Spleen (tissue), 11 donors: ENCODE results near the gene PELI2. TPM values are rescaled to one million over a fixed set of nuclear protein-coding genes. Genes with fewer than 3 reads are reported as not detected.

Source experiments
- DNase-seq: peaks from one replicate; pipeline ENCODE4 v3.0.0-alpha.2; 2020
- H3K27ac ChIP-seq, 8 donors: fragments of 200-600 bp; sonication (generic) in 7 of 8; 1 replicate in 4 of 8; 2 replicates in 4 of 8; pipeline versions ENCODE4 v1.5.0 to v1.8.0; 2016 to 2021; ENCODE audit warnings: inconsistent platforms in 4 of 8, mild to moderate bottlenecking in 4 of 8, moderate library complexity in 1 of 8
- H3K27me3 ChIP-seq, 7 donors: fragments of 200-600 bp; sonication (generic) in 6 of 7; replicated peaks in 1 of 7; 1 replicate in 4 of 7; 2 replicates in 3 of 7; pipeline versions ENCODE4 v1.5.0 to v1.8.0; 2016 to 2021; ENCODE audit warnings: inconsistent platforms in 3 of 7, mild to moderate bottlenecking in 1 of 7
- H3K36me3 ChIP-seq, 6 donors: fragments of 200-600 bp; sonication (generic) in 5 of 6; 1 replicate in 4 of 6; 2 replicates in 2 of 6; pipeline versions ENCODE4 v1.5.0 to v1.8.0; 2016 to 2021; ENCODE audit warnings: inconsistent platforms in 2 of 6
- H3K4me1 ChIP-seq, 6 donors: fragments of 200-600 bp; sonication (generic) in 5 of 6; 1 replicate in 3 of 6; 2 replicates in 3 of 6; pipeline versions ENCODE4 v1.5.0 to v1.8.0; 2016 to 2021; ENCODE audit warnings: inconsistent platforms in 3 of 6
- H3K4me3 ChIP-seq, 8 donors: fragments of 200-600 bp; sonication (generic) in 7 of 8; 1 replicate in 4 of 8; 2 replicates in 4 of 8; pipeline versions ENCODE4 v1.5.0 to v1.8.0; 2016 to 2021; ENCODE audit warnings: inconsistent platforms in 4 of 8, mild to moderate bottlenecking in 4 of 8, moderate library complexity in 2 of 8
- H3K9me3 ChIP-seq, 8 donors: fragments of 200-600 bp; sonication (generic) in 7 of 8; 1 replicate in 4 of 8; 2 replicates in 4 of 8; pipeline versions ENCODE4 v1.5.0 to v1.8.0; 2016 to 2021; ENCODE audit warnings: inconsistent platforms in 4 of 8
- CTCF ChIP-seq, 11 experiments: fragments of 200-600 bp in 7 of 11; fragments of 450-650 bp in 4 of 11; sonication (generic) in 4 of 11; IDR thresholded peaks in 8 of 11; conservative IDR thresholded peaks in 3 of 11; 1 replicate in 7 of 11; 2 replicates in 4 of 11; pipeline versions ENCODE4 v1.4.0 to v1.8.0; 2016 to 2021; ENCODE audit warnings: antibody characterized with exemption in 11 of 11, inconsistent platforms in 4 of 11, mild to moderate bottlenecking in 1 of 11
- POLR2A ChIP-seq, 3 donors: fragments of 450-650 bp; IDR thresholded peaks; one replicate each; pipeline ENCODE4 v1.5.1; 2017; ENCODE audit warnings: antibody characterized with exemption in 3 of 3, mild to moderate bottlenecking in 1 of 3
- POLR2AphosphoS5 ChIP-seq, 3 donors: sonication (generic); formaldehyde crosslinking; IDR thresholded peaks; one replicate each; pipeline ENCODE4 v1.5.1; 2017; ENCODE audit warnings: antibody characterized with exemption in 3 of 3
- WGBS, 5 donors: extraction: QIAGEN DNeasy Blood & Tissue Kit in 3 of 5; methylation state at CpG; one replicate each; pipeline versions ENCODE4 v1.1.5 to v1.1.7; 2013 to 2018; 5-methylcytosine and 5-hydroxymethylcytosine counted together
- intact Hi-C: fragments of 100-400 bp; cut with DNase I; formaldehyde crosslinking; loops from one replicate; pipeline ENCODE4 v1.15.0; 2023; ENCODE audit warnings: low total_unique reads
- polyA plus RNA-seq, 3 donors: library from polyadenylated mRNA; stranded (reverse); fragments of 200-250 nt; gene quantifications; one replicate each; pipeline ENCODE4 v1.2.1, GENCODE V29; 2013
- total RNA-seq, 7 donors: library from RNA; depleted of rRNA in 3 of 7; stranded (reverse); fragments of >200 nt in 3 of 7; fragmentation: NEBNext Ultra II Directional in 4 of 7; extraction: Animal tissue kit (Norgen Biotek cat#: 25700) in 4 of 7; gene quantifications; one replicate each; pipeline versions ENCODE4 v1.1.0 to v1.2.1, GENCODE V29; 2016 to 2021
- donor health status: healthy with polysubstance abuse.
- donor health status: DM: no; HTN: no; CAD: no; lungs with moderate emphysema.
- donor health status: DM: no; HTN: no; CAD: no.
- donor health status: Bipolar disorder and iron deficiency.
- donor health status: healthy.
- donor health status: DM: no; HTN: no; CAD: no.
- donor health status: DM: yes; HTN: yes; CAD: no.

Gene PELI2
- total and polyA plus RNA-seq, 10 donors, result 2.1 to 25.3 (median 18.0) TPM

- Histone ChIP-seq H3K27me3 (no peaks in the 10 kb centered on the region), H3K4me3 (no peak overlapping the region), H3K36me3 (no peaks in the 10 kb centered on the region), H3K4me1 (peaks cover 0 to 62% (median 15%) of the 10 kb centered on the region in 6 donors), H3K27ac (peak overlapping the region in 3 of 8 donors; percentile 27 to 51 (median 46)), H3K9me3 (no peaks in the 10 kb centered on the region)
- TF ChIP-seq CTCF (IDR thresholded peaks at IDR 0.05 in 8 of 11, conservative IDR thresholded peaks at IDR 0.05 in 3 of 11) (no peak), POLR2AphosphoS5 (IDR thresholded peaks at IDR 0.05) (no peak), POLR2A (IDR thresholded peaks at IDR 0.05) (no peak)
- no peak for DNase-seq
- intact Hi-C loops, result no loop called here
- WGBS, 5 donors, result 72 to 87% (median 84%) methylated on average over 7 to 9 of the region's 9 CpGs
Observed at GRCh38 chr14:56137849-56138248, 19.6 kb downstream of the PELI2 start.

- intact Hi-C loops, result no loop called here
Observed at GRCh38 chr14:56138928-56139327, 20.7 kb downstream of the PELI2 start.

GRCh38 chr14:56142314-56142713, 24.1 kb downstream of the PELI2 start:
- Histone ChIP-seq H3K27ac (no peak overlapping the region), H3K4me3 (no peak overlapping the region), H3K9me3 (no peaks in the 10 kb centered on the region), H3K36me3 (no peaks in the 10 kb centered on the region), H3K4me1 (peaks cover 0 to 38% (median 8%) of the 10 kb centered on the region in 6 donors), H3K27me3 (no peaks in the 10 kb centered on the region)
- TF ChIP-seq POLR2AphosphoS5 (IDR thresholded peaks at IDR 0.05) (no peak), CTCF (IDR thresholded peaks at IDR 0.05 in 8 of 11, conservative IDR thresholded peaks at IDR 0.05 in 3 of 11) (no peak), POLR2A (IDR thresholded peaks at IDR 0.05) (no peak)
- intact Hi-C loops, result no loop called here
- DNase-seq, result no peak
- WGBS, 5 donors, result 91 to 96% (median 95%) methylated on average over 4 of the region's 4 CpGs

More at GRCh38 chr14:56138928-56139327, 20.7 kb downstream of the PELI2 start:
- H3K36me3 ChIP-seq, result no peaks in the 10 kb centered on the region
- H3K27me3 ChIP-seq, result no peaks in the 10 kb centered on the region
- TF ChIP-seq POLR2A (IDR thresholded peaks at IDR 0.05), result no peak
- no peak for TF ChIP-seq CTCF (IDR thresholded peaks at IDR 0.05 in 8 of 11, conservative IDR thresholded peaks at IDR 0.05 in 3 of 11)
- TF ChIP-seq POLR2AphosphoS5 (IDR thresholded peaks at IDR 0.05), result no peak
- H3K4me1 ChIP-seq, result peaks cover 0 to 54% (median 13%) of the 10 kb centered on the region in 6 donors
- H3K9me3 ChIP-seq, result no peaks in the 10 kb centered on the region
- no peak for DNase-seq
- no peak overlapping the region for H3K4me3 ChIP-seq
- H3K27ac ChIP-seq, result no peak overlapping the region
- 26 to 32% (median 28%) methylated on average over 2 of the region's 2 CpGs for WGBS, 5 donors

- Histone ChIP-seq H3K36me3 (no peaks in the 10 kb centered on the region), H3K4me3 (no peak overlapping the region)
Observed at GRCh38 chr14:56143025-56143424, 24.8 kb downstream of the PELI2 start.

More at GRCh38 chr14:56143025-56143424, 24.8 kb downstream of the PELI2 start:
- no peak for DNase-seq
- no peaks in the 10 kb centered on the region for H3K27me3 ChIP-seq
- TF ChIP-seq POLR2AphosphoS5 (IDR thresholded peaks at IDR 0.05) (no peak), CTCF (IDR thresholded peaks at IDR 0.05 in 8 of 11, conservative IDR thresholded peaks at IDR 0.05 in 3 of 11) (no peak), POLR2A (IDR thresholded peaks at IDR 0.05) (no peak)
- 76 to 85% (median 77%) methylated on average over 1 of the region's 1 CpG for WGBS, 5 donors
- intact Hi-C loops, result no loop called here
- no peak overlapping the region for H3K27ac ChIP-seq
- peaks cover 0 to 38% (median 12%) of the 10 kb centered on the region in 6 donors for H3K4me1 ChIP-seq
- H3K9me3 ChIP-seq, result no peaks in the 10 kb centered on the region
